Astrocyte of the cerebellum (primary cell): ENCODE data around the gene GPR55.
"Not testable (repeated sequence)": the region's sequence is repeated elsewhere in the genome, so short reads cannot be mapped to it uniquely, and the experiment has no call there.

Source experiments
- DNase-seq: peaks from one replicate; pipeline ENCODE4 v3.0.0-alpha.2; 2011; ENCODE audit warnings: low read depth
- H3K4me3 ChIP-seq: 2 replicates; pipeline ENCODE4 v1.5.1; 2011; ENCODE audit warnings: mild to moderate bottlenecking, low read depth, low read length, moderate library complexity
- in situ Hi-C: cut with HindIII; loops from 2 replicates; pipeline ENCODE4 v1.10.0; 2017; ENCODE audit warnings: low sequenced_read_pairs
- TF ChIP-seq, protein P1 (sequence below): IDR thresholded peaks from 2 replicates; pipeline ENCODE4 v1.5.1; 2012; ENCODE audit warnings: low read length, low read depth, moderate library complexity, mild to moderate bottlenecking; ENCODE audit errors: missing control alignments

GPR55 gene

DNA sequence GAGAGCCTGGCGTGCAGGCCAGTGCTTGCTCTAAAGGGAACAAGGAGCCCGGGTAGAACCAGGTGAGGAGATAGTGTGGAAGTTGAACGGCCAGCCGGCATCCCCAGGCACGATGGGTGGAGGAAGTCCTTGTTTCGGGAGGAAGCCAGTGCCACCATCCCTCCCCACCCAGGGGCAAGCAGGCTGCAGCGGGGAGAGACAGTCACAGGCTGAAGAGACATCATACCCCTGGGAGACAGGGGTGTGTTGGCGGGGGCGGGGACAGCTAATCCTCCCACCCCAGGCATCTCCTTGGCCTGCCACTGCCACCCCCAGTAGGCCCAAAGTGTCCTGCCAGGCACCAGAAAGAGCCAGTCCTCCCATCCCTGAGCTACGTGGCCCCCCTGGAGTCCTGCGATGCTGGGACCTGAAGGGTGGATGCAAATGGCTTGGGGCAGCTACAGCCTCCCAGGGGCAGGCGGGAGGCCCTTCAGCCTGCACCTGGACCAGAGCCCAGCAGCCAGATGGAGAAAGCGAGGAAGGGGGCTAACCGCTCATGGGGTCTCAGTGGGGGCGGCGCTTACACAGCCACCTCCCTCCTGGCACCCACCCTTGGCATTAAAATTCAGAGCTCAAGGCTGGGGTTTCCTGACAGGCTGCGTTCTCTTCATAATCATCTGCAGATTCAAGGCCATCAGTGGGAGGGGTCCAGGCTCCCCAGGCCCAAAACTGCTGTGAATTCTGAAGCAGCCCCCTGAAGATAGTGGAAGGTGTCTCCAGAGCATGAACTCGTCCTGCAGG is 14.8 kb upstream of the GPR55 start:
- in situ Hi-C loops = no loop called here
- TF ChIP-seq, protein P1, sequence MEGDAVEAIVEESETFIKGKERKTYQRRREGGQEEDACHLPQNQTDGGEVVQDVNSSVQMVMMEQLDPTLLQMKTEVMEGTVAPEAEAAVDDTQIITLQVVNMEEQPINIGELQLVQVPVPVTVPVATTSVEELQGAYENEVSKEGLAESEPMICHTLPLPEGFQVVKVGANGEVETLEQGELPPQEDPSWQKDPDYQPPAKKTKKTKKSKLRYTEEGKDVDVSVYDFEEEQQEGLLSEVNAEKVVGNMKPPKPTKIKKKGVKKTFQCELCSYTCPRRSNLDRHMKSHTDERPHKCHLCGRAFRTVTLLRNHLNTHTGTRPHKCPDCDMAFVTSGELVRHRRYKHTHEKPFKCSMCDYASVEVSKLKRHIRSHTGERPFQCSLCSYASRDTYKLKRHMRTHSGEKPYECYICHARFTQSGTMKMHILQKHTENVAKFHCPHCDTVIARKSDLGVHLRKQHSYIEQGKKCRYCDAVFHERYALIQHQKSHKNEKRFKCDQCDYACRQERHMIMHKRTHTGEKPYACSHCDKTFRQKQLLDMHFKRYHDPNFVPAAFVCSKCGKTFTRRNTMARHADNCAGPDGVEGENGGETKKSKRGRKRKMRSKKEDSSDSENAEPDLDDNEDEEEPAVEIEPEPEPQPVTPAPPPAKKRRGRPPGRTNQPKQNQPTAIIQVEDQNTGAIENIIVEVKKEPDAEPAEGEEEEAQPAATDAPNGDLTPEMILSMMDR = no peak
- no peak overlapping the region for H3K4me3 ChIP-seq
- DNase-seq = no peak

DNA sequence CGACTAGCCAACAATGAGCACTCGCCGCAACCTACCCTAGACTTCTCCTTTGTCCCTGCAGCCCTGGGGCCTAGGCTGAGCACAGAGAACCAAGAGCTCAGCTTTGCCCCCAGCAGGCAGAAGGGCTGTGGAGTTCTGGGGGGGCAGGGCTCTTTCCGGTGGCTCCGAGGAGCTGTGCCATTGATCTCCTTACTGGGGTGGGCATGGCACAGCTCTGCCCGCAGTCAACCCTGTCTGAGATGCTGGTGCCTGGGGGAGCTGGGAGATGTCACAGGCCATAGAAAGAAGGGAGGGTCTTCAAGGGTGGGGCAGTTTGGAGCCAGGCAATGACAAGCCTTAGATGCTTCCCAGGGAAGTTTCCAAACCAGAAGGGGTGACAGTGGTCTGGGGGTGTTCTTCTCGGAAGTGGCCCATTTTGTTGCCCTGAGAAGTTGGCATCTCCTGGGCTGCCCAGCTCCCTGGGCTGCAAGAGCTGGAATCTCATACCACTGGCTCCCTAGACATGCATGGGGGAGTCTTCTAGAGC is 14.1 kb upstream of the GPR55 start:
- TF ChIP-seq, protein P1 = no peak
- no peak overlapping the region for H3K4me3 ChIP-seq
- DNase-seq = no peak
- in situ Hi-C loops = no loop called here

DNA sequence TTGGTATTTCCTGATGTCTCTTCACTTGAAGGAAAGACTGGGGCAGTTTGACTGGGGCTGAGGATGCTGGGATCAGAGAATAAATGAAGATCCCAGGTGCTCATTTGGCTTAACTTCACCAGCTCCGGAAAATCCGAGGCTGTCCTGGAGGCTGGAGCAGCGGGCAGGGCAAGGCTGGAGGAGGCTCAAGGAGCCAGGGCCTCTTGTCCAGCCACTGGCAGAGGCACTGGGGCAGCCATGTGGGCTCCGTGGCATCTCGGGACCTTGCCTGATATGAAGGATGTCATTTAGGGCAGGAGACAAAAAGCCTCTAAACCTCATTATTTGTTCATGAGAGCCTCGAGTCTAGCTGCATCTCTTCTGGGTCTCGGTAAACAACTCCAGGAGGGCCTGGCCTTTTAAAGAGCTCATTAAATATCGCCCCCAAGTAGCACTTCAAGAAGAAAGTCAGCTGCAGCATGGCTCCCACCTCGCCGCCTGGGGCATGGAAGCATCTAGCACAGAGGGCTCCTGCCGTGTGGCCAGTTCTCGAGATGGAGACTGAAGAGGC is 13.5 kb upstream of the GPR55 start:
- no peak for DNase-seq
- TF ChIP-seq, protein P1 = no peak
- H3K4me3 ChIP-seq = no peak overlapping the region
- in situ Hi-C loops = no loop called here

DNA sequence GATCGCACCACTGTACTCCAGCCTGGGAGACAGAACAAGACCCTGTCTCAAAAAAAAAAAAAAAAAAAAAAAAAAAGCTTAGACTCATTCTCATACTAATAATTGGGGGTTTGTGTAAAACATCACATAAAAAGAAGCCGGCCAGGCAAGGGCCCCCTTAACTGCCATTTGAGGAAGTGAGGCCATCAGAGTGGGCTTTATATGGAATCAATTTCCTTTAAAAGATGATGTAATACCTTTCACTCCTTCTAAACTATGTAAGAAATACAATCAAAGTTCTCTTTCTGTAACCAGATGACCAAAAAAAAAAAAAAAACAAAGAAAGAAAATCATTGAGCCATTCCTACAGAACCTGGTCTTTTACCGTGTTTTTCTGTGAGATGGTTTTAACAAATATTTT is 13.1 kb upstream of the GPR55 start:
- no peak for DNase-seq
- H3K4me3 ChIP-seq = no peak overlapping the region
- TF ChIP-seq, protein P1 = no peak
- in situ Hi-C loops = no loop called here

DNA sequence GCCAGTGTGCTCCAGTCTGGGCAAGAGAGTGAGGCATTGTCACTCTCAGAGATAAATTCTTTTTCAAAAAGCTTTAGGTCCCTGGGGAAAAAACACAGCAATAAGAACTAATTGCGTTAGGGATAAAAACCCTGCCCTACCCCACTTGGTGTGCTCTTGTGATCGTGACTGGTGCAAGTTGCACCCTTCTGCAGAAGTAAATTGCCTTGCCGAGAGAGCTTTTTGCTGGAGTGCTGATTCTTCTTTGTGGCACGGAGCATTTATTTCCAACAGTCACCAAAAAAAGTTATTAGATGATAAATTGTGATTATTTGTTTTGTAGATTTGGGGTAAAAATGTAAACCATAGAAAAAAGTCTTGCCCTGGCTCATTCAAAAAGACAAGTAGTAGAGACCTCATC is 12.3 kb upstream of the GPR55 start:
- TF ChIP-seq, protein P1 = no peak
- no peak overlapping the region for H3K4me3 ChIP-seq
- in situ Hi-C loops = no loop called here
- DNase-seq = no peak

DNA sequence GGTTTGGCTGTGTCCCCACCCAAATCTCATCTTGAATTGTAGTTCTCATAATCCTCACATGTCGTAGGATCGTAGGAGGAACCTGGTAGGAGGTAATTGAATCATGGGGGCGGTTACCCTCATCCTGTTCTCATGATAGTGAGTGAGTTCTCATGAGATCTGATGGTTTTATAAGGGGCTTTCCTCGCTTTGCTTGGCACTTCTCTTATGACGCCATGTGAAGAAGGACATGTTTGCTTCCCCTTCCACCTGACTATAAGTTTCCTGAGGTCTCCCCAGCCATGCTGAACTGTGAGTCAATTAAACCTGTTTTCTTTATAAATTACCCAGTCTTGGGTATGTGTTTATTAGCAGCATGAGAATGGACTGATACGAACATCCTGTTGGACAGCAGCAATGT is 11.2 kb upstream of the GPR55 start:
- DNase-seq, in situ Hi-C loops, H3K4me3 ChIP-seq: not testable (repeated sequence)

DNA sequence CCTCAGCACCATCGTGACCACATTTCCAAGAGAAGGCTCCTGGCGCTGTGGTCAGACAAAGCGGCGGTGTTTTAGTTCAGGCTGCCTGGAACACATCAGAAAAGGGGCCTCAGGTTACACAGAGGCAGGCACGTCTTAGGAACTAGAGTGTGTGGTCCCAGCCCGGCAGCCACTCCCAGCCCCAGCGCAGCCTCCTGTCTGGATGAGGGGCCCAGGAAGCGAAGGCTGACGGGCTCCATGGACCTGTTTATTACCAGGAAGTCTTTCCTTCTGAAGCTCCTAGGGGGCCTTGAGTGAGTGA is 10.0 kb upstream of the GPR55 start:
- TF ChIP-seq, protein P1 = no peak
- DNase-seq = no peak
- in situ Hi-C loops = no loop called here
- no peak overlapping the region for H3K4me3 ChIP-seq
